ENCODE data around the gene ARFGAP2.
A peak's percentile ranks its signal among the peaks of the same experiment; 100 is the strongest.

The ARFGAP2 gene

DNA sequence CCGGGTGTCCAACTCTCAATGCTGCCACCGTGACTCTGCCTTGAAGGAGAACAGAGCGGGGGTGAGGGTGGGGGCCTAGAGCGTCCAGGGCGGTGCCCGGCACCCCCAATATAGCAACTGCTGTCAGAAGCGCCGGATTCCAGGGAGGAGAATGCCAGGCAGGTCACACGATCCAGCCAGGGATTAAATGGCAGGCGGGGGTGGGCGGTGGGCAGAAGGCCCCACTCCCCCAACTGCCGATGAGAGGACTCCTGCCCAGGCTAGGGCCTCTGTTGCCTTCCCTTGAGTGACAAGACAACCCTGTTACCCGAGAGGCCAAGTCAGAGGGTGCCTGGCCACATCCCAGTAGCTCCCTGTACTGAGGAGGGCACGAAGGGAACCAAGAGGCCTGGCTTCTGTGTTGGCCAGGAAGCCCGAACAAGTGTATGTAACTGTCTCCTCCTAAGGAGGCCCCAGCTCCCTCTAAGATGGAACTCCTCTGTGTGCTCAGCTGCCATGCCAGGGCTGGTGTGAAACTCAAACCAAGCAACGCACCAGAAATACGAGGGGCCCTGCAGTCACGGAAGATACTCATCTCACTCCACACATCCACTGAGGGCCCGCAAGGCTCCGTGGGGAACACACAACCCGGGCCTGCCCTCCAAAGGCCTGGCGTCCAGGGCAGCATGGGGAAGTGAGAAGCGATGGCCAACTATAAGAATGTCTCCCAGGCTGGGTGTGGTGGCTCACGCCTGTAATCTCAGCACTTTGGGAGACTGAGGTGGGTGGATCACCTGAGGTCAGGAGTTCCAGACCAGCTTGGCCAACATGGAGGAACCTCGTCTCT lies 6.6 kb upstream of the ARFGAP2 start:
- DNase-seq (ENCODE audit: low read depth), result no peak
- TF ChIP-seq, protein P1, sequence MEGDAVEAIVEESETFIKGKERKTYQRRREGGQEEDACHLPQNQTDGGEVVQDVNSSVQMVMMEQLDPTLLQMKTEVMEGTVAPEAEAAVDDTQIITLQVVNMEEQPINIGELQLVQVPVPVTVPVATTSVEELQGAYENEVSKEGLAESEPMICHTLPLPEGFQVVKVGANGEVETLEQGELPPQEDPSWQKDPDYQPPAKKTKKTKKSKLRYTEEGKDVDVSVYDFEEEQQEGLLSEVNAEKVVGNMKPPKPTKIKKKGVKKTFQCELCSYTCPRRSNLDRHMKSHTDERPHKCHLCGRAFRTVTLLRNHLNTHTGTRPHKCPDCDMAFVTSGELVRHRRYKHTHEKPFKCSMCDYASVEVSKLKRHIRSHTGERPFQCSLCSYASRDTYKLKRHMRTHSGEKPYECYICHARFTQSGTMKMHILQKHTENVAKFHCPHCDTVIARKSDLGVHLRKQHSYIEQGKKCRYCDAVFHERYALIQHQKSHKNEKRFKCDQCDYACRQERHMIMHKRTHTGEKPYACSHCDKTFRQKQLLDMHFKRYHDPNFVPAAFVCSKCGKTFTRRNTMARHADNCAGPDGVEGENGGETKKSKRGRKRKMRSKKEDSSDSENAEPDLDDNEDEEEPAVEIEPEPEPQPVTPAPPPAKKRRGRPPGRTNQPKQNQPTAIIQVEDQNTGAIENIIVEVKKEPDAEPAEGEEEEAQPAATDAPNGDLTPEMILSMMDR (IDR thresholded peaks at IDR 0.05; ENCODE audit: insufficient read depth, low read depth, low read length, missing control alignments), result no peak
- H3K4me3 ChIP-seq (ENCODE audit: low read depth, low read length), result no peak overlapping the region

DNA sequence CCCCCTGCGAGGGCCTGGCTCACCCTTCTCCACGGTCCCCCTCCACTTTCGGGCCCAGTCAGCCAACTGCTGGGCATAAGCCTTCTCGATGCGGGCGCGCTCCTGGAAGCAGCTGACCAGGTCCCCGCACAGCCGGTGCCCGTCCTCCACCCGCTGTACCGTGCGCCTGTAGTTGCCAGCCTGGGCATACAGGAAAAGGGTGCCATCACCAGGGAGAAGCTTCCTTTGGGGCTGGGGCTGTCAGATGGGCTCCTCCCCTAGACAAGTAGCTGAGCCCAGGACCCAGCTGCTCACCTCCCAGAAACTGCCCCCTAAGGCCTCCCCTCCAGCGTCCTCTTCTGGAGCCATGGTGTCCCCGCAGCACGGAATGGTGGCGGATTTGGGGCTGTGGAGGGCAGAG lies 5.7 kb upstream of the ARFGAP2 start:
- TF ChIP-seq, protein P1 (IDR thresholded peaks at IDR 0.05; ENCODE audit: insufficient read depth, low read depth, low read length, missing control alignments), result no peak
- DNase-seq (ENCODE audit: low read depth), result no peak
- no peak overlapping the region for H3K4me3 ChIP-seq (ENCODE audit: low read depth, low read length)

DNA sequence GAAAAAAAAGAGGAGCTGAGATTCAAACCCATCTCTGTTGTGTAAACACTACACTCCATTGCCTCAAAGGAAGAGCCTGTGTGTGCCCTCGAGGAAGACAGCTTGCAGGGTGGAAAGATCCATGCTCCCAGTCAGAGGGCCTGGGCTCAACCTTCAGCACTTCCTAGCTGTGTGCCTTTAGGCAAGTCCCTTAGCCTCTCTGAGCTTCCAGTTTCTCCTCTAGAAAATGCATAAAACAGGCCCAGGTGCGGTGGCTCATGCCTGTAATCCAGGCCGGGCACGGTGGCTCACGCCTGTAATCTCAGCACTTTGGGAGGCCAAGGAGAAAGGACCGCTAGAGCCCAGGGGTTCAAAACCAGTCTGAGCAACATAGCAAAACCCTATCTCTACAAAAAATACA lies 4.6 kb upstream of the ARFGAP2 start:
- no peak for DNase-seq (ENCODE audit: low read depth)
- TF ChIP-seq, protein P1 (IDR thresholded peaks at IDR 0.05; ENCODE audit: insufficient read depth, low read depth, low read length, missing control alignments), result no peak
- H3K4me3 ChIP-seq (ENCODE audit: low read depth, low read length), result no peak overlapping the region

DNA sequence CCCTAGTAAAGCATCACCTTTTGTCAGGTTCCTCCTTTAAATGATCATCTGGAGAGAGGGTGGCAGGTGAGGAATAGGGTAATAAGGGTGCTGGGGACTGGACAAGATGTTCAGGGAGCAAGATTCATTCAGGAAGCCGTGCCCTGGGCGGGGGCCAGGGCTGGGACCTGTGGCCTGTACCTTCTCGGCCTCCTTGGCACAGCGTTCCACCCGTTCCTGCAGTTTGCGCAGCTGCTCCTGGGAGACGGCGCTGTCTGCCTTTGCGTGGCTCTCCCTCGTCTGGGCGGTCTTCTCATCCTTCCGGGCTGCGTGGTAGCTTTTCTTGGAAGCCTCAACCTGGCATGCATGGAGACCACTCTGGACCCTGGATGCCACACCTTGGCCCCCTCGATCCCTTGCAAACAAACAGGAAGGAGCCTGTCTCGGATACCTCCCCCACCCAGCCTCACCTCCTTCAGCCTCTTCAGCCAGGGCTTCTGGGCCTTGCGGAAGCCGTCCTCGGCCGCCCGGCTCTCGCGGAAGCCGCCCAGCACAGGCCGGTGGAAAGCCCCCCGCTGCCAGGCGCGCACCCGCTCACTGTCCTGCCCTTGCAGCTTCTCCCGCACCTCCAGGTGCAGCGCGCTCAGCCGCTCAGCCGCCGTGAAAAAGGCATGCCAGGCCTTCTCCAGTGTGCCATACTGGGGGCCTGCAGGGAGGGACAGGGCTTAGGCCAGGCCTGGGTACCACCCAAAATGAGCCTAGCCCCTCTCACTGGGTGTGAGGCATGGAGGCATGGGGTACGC lies 3.5 kb upstream of the ARFGAP2 start:
- DNase-seq (ENCODE audit: low read depth), result no peak
- TF ChIP-seq, protein P1 (IDR thresholded peaks at IDR 0.05; ENCODE audit: insufficient read depth, low read depth, low read length, missing control alignments), result no peak
- no peak overlapping the region for H3K4me3 ChIP-seq (ENCODE audit: low read depth, low read length)

- no peak overlapping the region for H3K4me3 ChIP-seq (ENCODE audit: low read depth, low read length)
- peak; percentile 78 for DNase-seq (ENCODE audit: low read depth)
- TF ChIP-seq, protein P1 (IDR thresholded peaks at IDR 0.05; ENCODE audit: insufficient read depth, low read depth, low read length, missing control alignments), result peak; percentile 84
These were observed 2.9 kb upstream of the ARFGAP2 start for GRCh38 chr11:47179655-47179991.

GRCh38 chr11:47178737-47179654 lies 2.3 kb upstream of the ARFGAP2 start:
- TF ChIP-seq, protein P1 (IDR thresholded peaks at IDR 0.05; ENCODE audit: insufficient read depth, low read depth, low read length, missing control alignments), result no peak
- no peak overlapping the region for H3K4me3 ChIP-seq (ENCODE audit: low read depth, low read length)
- DNase-seq (ENCODE audit: low read depth), result no peak
